Panc1 (cell line): ENCODE data around the gene CCDC182.

Source experiments
- TCF7L2 ChIP-seq: IDR thresholded peaks from 2 replicates; pipeline ENCODE4 v1.6.1; 2011; ENCODE audit warnings: mild to moderate bottlenecking, low read depth, low read length, inconsistent platforms
- TF ChIP-seq, protein P1 (sequence below): fragments of 450-650 bp; IDR thresholded peaks from 2 replicates; pipeline ENCODE4 v1.5.1; 2017; ENCODE audit warnings: mild to moderate bottlenecking

DNA sequence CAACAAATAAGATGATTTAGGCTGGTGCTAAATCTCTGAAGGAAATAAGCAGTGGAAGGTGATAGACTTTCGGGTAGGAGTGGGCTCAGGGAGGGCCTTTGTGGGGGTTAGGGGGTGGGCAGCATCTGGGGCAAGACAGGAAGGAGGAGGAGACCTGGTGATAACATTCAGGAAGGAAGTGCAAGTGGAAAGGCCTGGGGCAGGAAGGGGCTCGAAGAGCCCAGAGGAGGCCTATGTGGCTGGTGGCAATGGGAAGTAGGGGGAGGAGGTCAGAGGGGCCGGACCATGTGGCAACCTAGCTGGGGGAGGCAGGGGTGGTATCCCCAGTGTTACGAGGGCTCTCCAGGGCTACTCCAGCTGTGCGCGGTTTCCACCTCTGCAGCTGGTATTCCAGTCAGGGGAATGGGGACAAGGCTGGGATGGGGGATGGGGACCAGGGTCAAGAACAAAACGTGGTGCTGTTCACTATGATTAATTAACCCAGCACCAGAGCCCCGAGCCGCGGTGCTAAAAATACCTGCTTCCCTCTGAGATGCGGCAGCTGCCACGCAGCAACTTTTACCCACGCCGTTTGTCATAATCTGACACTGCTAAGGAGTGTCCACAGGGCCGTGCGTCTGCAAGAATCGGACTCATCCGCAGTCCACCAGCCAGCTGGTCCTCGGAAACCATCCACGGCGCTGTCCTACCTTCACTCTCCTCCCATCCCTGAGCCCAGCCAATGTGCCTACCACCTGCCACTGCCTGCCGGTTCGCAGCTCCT, 5.2 kb upstream of the CCDC182 start:
- TF ChIP-seq, protein P1, sequence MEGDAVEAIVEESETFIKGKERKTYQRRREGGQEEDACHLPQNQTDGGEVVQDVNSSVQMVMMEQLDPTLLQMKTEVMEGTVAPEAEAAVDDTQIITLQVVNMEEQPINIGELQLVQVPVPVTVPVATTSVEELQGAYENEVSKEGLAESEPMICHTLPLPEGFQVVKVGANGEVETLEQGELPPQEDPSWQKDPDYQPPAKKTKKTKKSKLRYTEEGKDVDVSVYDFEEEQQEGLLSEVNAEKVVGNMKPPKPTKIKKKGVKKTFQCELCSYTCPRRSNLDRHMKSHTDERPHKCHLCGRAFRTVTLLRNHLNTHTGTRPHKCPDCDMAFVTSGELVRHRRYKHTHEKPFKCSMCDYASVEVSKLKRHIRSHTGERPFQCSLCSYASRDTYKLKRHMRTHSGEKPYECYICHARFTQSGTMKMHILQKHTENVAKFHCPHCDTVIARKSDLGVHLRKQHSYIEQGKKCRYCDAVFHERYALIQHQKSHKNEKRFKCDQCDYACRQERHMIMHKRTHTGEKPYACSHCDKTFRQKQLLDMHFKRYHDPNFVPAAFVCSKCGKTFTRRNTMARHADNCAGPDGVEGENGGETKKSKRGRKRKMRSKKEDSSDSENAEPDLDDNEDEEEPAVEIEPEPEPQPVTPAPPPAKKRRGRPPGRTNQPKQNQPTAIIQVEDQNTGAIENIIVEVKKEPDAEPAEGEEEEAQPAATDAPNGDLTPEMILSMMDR, result no peak
- no peak for TF ChIP-seq TCF7L2
